Uterus (tissue), 2 donors: ENCODE data around the gene TNFRSF9.

Experiments
- CTCF ChIP-seq, 4 experiments: fragments of 200-600 bp in 2 of 4; fragments of 450-650 bp in 2 of 4; sonication (generic) in 2 of 4; IDR thresholded peaks; one replicate each; pipeline ENCODE4 v1.5.1; 2016 to 2019; ENCODE audit warnings: antibody characterized with exemption in 4 of 4, mild to moderate bottlenecking in 2 of 4, moderate library complexity in 1 of 4
- POLR2A ChIP-seq, 2 donors: fragments of 450-650 bp; IDR thresholded peaks; one replicate each; pipeline ENCODE4 v1.6.1; 2016; ENCODE audit warnings: antibody characterized with exemption in 2 of 2, mild to moderate bottlenecking in 1 of 2, moderate library complexity in 1 of 2

- TF ChIP-seq POLR2A (IDR thresholded peaks at IDR 0.05) (no peak), CTCF (IDR thresholded peaks at IDR 0.05) (peak in 3 of 4 experiments; percentile 16 to 42 (median 24))
These were observed 1.7 kb upstream of the TNFRSF9 start for GRCh38 chr1:7942214-7942921.
